GM06990 (cell line): ENCODE data around the gene STK4.
A peak's percentile ranks its signal among the peaks of the same experiment; 100 is the strongest.

Experiments used
- DNase-seq: peaks from one replicate; pipeline ENCODE4 v3.0.0-alpha.2; 2011; ENCODE audit not compliant: insufficient read length; ENCODE audit errors: extremely low read depth
- H3K27me3 ChIP-seq: replicated peaks from 2 replicates; pipeline ENCODE4 v1.6.0; 2011; ENCODE audit warnings: low read length; ENCODE audit not compliant: control insufficient read depth, insufficient read depth
- H3K36me3 ChIP-seq: 2 replicates; pipeline ENCODE4 v1.5.1; 2011; ENCODE audit warnings: low read length; ENCODE audit not compliant: control insufficient read depth, insufficient read depth
- H3K4me3 ChIP-seq: replicated peaks from 2 replicates; pipeline ENCODE4 v1.5.1; 2011; ENCODE audit warnings: low read depth, mild to moderate bottlenecking, control low read depth, low read length
- TF ChIP-seq, protein P1 (sequence below): IDR thresholded peaks from 2 replicates; pipeline ENCODE4 v1.5.1; 2011; ENCODE audit warnings: low read length, control low read depth, mild to moderate bottlenecking, inconsistent platforms; ENCODE audit not compliant: insufficient read depth, poor library complexity, severe bottlenecking

Gene STK4

DNA sequence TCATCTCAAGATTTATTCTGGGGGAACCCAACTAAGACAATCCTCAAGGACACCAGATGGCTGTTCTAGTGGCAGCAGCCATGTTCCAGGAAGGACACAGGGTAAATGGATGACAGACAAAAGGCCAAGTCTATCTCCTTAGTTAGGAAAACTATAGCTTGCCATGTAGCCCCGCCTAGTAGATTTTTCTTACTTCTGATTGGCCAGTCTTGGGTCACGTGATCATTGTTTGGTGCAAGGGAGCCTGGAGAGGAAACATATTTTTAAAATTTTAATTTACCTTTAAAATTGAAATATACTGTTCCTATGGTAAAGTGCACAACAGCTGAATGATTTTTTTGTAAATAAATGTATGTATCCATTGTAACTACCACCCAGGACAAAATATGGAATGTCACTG, 139.0 kb downstream of the STK4 start:
- TF ChIP-seq, protein P1, sequence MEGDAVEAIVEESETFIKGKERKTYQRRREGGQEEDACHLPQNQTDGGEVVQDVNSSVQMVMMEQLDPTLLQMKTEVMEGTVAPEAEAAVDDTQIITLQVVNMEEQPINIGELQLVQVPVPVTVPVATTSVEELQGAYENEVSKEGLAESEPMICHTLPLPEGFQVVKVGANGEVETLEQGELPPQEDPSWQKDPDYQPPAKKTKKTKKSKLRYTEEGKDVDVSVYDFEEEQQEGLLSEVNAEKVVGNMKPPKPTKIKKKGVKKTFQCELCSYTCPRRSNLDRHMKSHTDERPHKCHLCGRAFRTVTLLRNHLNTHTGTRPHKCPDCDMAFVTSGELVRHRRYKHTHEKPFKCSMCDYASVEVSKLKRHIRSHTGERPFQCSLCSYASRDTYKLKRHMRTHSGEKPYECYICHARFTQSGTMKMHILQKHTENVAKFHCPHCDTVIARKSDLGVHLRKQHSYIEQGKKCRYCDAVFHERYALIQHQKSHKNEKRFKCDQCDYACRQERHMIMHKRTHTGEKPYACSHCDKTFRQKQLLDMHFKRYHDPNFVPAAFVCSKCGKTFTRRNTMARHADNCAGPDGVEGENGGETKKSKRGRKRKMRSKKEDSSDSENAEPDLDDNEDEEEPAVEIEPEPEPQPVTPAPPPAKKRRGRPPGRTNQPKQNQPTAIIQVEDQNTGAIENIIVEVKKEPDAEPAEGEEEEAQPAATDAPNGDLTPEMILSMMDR, result no peak
- H3K36me3 ChIP-seq, result no peaks in the 10 kb centered on the region
- peaks cover 1% of the 10 kb centered on the region for H3K27me3 ChIP-seq
- no peak overlapping the region for H3K4me3 ChIP-seq
- DNase-seq, result no peak

DNA sequence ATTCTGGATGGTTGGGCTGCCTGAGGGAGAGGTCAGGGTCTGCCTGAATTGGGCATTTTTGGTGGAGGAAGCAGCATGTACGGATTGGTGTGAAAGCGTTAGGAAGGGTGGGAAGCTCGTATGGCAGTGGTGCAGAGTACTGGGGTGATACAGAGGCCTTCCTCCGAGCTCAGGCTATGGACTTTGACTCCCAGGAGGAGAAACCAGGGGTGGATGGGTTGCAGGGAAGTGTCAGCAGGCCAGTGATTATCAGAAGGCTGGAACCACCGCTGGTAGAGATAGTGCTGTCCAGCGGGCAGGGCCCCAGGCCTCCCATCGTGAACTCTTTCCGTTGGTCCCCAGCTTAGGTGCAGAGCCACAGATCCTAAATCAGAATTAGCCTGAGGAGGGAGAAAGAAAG, 143.3 kb downstream of the STK4 start:
- Histone ChIP-seq H3K36me3 (no peaks in the 10 kb centered on the region), H3K4me3 (no peak overlapping the region), H3K27me3 (peaks cover 1% of the 10 kb centered on the region)
- TF ChIP-seq, protein P1, result no peak
- no peak for DNase-seq

DNA sequence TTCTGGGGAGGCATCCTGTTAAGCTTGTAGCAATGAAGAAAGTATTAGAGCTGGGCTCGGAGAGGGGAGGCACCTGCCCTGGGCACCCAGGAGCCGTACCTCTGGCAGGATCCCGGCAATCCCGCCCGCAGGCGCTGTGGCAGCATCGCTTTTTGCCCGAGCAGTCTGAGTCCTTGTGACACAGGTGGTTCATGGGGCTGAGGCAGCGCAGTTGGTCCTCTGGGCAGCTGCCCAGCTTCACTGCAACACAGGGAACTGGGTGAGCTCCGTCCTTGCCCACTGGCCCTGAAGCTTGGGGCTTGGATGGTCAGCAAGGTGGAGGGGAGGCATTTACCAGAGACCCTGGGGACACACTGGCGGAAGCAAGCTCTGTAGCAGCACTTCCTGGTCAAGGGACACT, 144.0 kb downstream of the STK4 start:
- Histone ChIP-seq H3K36me3 (no peaks in the 10 kb centered on the region), H3K27me3 (peaks cover 1% of the 10 kb centered on the region), H3K4me3 (no peak overlapping the region)
- no peak for DNase-seq
- TF ChIP-seq, protein P1, result no peak

DNA sequence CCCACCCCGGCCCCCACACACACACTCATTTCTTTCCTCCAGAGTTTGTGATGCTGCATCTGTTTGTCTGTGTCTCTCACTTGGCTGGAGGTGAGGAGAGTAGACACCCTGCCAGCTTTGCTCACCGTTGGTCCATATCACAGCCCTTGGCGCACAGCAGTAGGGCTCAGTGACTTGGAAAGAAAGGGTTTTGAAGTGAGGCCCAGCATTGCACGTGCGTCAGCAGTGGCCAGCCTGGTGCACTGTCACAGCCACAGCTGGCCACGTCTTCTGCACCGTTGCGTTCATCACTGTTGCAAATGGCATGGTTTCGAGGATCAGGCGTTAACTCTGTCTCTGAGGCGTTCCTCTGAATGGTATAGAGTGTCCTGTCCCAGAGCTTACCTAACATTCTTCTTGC, 145.0 kb downstream of the STK4 start:
- Histone ChIP-seq H3K27me3 (no peaks in the 10 kb centered on the region; the same call in 1 of the 2 replicates), H3K36me3 (no peaks in the 10 kb centered on the region), H3K4me3 (no peak overlapping the region)
- no peak for DNase-seq
- TF ChIP-seq, protein P1, result no peak

DNA sequence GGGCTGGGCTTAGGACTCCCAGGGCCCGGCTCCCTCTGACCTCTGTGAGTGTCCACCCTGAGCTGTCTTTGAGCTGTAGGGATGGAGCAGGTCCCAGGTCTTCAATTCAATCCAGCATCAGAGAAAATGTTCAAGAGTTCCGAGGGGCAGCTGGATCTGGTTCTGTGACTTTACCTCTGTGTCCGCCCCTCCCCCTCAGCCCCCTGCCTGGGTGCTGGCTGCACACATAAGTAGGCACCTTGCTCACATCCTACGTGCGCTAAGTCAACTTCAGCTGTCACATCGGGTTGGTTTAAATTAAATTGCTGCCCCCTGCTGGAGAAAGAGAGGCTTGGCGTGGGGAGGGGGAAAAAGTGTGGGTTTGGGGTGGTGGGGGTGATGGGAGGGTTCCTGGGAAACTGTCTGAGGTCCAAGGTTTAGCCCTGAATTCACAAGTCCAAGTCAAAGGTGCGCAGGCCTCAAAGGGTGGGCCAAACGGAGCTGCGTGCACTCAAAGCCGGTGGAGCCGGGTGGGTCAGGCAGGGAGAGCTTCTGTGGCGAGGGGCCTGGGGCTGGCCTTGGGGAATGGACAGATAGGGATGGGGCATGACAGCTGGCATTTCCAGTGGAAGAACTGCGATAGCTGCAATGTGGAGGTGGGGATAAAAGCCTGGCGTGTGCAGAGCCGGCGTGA, 145.6 kb downstream of the STK4 start:
- TF ChIP-seq, protein P1, result peak; percentile 63
- no peak overlapping the region for H3K4me3 ChIP-seq
- H3K27me3 ChIP-seq, result no peaks in the 10 kb centered on the region; the same call in 1 of the 2 replicates
- H3K36me3 ChIP-seq, result no peaks in the 10 kb centered on the region
- no peak for DNase-seq

DNA sequence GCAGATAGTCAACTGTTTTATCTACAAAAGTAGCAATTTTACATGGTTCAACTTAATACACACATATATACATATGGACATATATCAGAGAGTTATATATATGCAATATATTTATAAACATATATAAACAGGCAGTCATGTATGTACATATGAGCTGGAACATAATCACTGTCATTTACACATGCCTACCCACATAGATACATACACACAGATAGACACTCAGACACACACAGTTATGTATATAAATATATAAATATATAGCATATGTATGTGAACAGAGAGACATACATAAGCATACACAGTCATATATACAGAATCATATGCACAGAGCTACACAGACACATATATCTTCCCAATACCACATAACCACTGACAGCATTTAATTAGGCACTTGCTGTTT, 146.4 kb downstream of the STK4 start:
- Histone ChIP-seq H3K27me3 (no peaks in the 10 kb centered on the region; the same call in 1 of the 2 replicates), H3K36me3 (no peaks in the 10 kb centered on the region), H3K4me3 (no peak overlapping the region)
- DNase-seq, result no peak
- TF ChIP-seq, protein P1, result no peak
